ENCODE results near the gene SGF29.
"Not testable (repeated sequence)": the region's sequence is repeated elsewhere in the genome, so short reads cannot be mapped to it uniquely, and the experiment has no call there.

SGF29 gene

DNA sequence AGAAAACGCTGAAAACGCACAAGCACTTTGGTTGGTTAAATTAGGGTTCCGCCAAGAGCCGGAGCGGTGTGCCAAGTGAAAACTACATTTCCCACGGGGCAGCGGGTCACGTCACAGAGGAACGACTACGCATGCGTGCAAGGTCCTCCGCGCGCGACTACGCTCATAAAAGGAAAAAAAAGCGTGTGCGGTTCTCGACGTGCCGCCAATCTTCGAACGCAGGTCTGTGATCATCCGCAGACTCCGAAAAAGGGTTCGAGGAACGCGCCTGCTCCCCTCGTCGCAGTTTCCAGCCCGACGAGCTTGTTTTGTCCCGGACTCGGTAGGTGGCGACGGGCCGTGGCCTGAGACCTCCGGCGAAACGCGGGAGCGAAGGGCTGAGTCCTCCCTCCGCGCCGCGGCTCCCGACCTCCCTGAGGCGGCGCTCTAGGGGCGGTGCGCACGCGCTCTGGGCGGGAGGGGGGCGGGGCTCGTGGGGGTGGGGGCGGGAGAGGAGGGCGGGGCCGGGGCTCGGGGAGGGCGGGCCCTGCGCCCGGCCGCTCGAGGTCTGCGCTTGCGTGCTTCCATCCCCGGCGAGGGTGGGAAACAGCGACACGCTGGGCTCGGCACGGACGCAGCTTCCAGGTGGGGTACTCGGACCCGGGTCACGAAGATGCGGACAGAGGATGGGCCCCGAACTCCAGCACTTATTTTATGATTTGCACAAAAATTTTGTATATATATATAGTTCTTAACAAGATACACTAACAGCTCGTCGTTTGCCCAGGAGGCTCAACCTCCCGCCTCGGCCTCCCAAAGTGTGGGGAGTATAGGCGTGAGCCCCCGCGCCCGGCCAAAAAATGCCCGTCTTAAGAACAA lies at the start of gene SGF29:
TSS of gene SGF29 (plus strand) at position 145 of the 858 bp plus-strand sequence. CDS start 27,150 bp downstream, outside the sequence.
- DNase-seq (ENCODE audit: low read depth): peak; percentile 82

DNA sequence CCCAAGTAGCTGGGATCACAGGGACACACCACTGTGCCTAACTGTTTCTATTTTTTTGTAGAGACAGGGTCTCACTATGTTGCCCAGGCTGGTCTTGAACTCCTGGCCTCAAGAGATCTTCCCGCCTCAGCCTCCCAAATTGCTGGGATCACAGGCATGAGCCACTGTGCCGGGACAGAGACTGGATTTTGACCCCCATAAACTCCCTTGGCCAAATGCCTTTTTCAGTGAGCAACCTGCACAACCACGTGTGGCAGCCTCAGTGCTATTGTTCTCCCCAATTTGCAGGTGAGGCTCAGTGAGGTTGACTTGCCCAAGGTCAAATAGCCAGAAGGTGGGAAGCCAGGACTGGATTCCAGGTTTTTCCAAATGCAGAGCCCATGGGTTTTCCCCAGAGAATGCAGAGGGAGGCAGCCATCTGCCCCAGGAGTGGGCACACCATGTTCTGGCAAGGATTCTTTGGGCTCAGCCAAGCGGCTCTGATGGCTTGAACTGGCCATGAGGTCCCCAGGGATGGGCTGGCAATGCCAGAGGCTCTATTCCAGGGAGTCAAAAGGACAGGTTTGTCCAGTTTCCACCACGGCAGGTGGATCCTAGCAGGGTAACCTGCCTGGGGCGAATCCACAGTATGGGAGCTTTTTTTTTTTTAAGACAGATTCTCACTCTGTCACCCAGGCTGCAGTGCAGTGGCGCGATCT lies 48.9 kb upstream of the SGF29 start:
- no peak for DNase-seq (ENCODE audit: low read depth)

DNA sequence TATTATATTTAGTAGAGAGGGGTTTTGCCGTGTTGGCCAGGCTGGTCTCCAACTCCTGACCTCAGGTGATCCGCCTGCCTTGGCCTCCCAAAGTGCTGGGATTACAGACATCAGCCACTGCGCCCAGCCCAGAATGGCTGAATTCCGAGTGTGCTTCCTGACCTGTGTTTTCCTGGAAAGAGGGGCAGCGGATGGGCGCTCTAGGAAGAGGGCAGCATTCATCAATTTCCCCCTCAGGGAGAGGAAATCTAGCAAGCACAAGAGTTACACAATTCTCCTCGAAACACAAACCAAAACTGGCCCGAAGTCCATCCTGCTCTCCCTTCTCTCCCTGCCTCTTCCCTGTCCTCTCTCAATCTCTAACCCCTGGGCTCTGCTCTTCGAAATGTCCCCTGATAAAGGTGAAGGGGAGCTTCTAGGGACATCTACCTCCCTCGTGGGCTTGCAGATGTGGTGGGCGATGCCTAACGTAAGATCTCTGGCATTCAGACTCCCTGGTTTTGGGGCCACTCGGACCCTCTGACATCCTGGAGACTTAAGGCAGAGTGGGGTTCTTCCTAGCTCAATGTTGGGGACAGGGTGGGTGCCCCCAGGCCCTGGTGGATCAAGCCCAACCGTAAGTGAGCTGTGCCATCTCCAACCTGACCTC lies 48.1 kb upstream of the SGF29 start:
- DNase-seq (ENCODE audit: low read depth): no peak

DNA sequence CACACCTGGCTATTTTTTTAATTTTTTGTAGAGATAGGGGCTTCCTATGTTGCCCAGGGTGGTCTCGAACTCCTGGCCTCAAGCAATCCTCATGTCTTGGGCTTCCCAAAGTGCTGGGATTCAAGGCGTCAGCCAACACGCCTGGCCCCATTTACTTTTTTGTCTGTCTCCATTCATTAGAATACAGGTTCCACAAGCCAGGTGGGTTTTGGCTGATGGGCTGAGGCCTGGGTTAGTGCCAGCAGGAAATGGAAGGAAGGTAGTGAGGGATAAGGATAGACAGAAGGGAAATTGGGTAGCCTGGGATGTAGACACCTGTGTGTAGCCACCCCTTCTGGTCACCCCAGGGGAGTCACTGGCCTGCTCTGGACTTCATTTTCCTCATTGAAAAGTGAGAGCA lies 42.7 kb upstream of the SGF29 start:
- no peak for DNase-seq (ENCODE audit: low read depth)

DNA sequence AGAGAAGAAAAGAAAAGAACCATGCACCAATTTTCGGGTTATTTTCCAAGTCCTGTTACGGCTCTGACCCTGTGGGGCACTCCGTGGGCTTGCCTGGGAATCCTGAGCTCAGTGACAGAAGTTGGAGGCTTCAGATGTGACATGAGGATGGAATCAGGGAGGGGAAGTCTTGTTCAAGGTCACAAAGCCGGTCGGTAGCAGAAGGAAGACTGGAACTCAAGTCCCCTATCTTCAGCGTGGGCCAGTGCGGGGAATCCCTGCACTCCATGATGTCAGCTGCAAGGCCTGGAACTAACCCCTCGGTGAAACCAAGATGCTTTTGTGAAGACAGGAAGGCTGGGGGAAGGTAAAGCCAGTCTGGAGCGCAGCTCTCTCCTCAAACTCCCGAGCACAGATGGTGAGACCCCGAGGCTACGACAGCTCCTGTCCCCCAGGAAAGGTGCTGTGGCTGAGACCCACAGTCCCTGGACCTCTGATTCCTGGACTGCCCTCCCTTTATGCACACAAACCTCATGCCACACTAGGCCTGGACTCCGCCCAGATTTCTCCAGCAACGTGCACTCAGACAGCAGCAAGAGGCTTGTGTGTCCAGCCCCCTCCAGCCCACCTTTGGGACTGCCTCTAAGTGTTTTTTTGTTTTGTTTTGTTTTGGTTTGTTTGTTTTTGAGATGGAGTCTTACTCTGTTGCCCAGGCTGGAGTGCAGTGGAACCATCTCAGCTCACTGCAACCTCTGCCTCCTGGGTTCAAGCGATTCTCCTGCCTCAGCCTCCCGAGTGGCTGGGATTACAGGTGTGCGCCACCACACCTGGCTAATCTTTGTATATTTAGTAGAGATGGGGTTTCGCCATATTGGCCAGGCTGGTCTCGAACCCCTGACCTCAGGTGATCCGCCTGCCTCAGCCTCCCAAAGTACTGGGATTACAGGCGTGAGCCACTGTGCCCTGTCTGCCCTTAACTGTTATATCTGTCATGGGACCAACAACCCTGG lies 41.6 kb upstream of the SGF29 start:
- no peak for DNase-seq (ENCODE audit: low read depth)

DNA sequence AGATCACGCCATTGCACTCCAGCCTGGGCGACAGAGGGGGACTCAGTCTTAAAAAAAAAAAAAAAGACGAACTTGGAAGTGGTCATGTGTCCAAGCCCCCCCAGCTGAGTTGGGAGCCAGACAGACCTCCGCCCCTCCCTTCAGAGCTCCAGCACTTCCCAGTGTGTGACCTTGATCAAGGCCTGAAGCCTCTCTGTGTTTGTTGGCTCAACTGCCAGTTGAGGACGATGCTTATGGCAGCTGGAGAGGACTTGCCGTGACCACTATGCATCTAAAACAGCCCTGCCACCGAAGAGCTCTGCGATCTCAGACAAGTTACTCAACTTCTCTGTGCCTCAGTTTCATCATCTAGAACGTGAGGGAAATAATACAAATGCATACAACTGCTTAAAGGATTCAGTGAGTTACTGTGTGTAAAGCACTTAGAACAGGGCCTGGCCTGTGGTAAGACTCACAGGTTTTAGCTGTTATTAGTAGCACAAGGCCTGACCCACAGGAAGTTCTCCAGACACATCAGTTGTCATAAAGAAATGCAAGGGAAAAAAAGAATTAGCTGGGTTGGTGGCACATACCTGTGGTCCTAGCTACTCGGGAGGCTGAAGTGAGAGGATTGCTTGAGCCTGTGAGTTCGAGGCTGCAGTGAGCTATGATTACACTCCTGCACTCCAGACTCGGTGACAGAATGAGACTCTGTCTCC lies 40.1 kb upstream of the SGF29 start:
- DNase-seq (ENCODE audit: low read depth): no peak

DNA sequence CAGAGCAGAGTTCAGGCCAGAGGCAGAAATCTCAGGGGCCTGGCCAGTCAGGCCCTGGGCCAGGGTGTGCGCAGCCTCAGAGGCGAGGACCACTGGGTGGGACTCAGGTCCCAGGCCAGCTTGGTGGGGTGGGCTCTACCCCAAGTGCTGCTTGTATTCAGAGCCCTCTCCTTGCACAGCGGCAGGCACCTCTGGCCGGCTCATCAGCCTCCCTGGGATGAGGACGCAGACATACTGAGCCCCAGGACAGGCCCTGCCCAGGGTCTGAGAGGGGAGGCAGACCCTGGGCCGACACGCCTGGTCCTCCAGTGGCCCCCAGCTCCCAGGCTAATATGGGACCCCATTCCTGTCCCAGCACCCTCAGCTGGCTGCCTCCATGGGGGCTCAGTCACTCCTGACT lies 39.5 kb upstream of the SGF29 start:
- no peak for DNase-seq (ENCODE audit: low read depth)

DNA sequence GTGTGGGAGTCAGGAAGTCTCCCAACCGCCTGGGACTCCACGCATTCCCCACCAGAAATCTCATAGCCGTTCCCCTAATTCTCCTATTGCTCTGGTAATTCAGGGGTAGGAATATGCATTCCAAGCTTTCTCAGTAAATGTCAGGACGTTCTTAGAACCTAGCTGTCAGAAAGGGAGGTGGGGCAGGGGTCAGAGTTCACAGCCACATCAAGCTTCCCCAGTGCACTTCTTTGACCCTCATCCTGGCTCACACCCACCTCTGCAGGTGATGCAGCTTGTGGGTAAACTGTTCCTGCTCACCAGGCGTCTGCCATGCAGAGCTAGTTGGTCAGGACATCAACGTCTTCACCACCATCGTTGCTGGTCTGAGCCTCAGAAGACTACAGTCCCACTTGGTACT lies 33.0 kb upstream of the SGF29 start:
- no peak for DNase-seq (ENCODE audit: low read depth)

DNA sequence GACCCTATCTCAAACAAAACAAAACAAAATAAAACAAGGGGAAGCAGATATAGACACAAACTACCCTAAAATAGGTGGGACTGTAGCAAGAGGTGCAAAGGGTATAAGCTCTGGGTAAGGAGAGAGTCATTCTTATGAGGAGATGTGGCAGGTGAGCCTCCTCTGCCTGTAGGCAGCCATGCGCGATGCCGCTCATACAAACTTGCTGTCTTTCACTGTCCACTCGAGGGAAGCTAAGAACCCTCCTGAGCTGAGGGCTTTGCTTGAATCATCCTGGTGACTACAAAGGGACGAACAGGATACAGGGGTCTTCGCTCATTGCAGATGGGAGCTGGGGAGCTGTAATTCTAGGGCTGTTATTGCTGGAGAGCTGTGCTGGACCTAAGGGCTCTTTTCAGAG lies 32.3 kb upstream of the SGF29 start:
- DNase-seq (ENCODE audit: low read depth): no peak

DNA sequence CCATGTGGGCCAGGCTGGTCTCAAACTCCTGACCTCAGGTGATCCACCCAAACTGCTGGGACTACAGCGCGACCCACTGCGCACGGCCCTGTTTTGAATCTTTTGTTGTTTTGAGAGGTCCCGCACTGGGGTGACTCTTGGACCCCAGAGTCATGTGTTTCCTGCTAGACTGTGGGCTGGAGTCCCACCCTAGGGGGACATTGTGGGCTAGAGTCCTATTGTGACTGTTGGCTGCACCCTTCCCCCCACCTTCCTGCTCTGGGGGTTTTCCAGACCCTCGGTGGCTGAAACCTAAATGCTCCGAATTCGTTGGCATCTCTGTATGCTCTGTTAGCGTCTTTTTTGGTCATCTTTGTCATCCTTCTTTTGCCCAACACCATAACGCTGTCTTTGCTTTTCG lies 30.9 kb upstream of the SGF29 start:
- DNase-seq (ENCODE audit: low read depth): no peak

DNA sequence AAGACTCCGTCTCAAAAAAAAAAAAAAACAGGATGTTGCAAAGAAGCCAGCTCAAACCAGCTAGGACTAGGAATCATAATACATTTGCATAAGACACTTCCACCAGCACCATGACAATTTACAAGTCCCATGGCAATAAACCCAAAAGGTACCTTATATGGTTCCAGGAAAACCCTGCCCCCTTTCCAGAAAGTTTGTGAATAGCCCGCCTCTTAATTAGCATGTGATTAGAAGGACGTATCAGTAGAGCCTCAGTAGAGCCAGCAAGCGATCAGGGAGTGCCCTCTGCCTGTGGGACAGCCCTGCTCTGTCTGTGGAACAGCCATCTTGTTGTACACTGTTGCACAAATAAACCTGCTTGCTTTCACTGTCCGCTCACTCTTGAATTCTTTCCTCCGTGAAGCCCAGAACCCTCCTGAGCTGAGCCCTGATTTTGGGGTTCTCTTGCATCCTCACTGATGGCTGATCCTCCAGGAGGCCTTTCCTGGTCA lies 29.0 kb upstream of the SGF29 start:
- no peak for DNase-seq (ENCODE audit: low read depth)

DNA sequence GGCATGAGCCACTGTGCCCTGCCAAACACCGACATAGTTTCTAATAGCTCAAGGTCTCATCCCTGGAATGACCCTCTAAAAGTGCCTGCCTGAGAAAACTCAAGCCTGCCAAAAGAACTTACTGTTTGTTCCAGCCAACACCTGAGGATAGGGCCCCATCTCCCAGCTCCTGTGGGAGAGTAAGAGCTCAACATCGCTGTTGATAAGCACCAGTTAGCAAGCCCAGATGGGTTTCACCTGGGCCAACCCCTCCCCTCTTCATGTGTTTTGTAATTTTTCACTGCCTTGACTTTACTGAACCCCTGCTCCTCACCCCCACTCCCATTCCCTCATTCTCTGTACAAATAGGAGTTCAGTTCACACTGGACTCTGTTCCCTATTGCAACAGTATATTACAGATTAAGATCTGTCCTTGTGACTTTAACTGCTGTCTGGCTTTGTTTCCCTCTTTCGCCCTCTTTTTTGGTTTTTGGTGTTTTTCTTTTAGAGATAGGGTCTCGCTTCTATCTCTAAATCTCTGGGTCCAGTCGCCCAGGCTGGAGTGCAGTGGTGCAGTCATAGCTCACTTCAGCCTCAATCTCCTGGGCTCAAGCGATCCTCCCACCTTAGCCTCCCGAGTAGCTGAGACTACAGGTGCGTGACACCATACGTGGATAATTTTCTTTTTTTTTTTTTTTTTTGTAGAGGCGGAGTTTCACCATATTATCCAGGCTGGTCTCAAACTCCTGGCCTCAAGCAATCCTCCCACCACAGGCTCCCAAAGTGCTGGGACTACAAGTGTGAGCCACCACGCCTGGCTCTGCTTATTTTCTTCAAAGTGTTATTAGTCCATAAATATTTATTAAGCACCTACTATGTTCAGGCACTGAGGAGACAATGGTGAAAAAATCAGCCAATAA lies 27.3 kb upstream of the SGF29 start:
- DNase-seq (ENCODE audit: low read depth): no peak

DNA sequence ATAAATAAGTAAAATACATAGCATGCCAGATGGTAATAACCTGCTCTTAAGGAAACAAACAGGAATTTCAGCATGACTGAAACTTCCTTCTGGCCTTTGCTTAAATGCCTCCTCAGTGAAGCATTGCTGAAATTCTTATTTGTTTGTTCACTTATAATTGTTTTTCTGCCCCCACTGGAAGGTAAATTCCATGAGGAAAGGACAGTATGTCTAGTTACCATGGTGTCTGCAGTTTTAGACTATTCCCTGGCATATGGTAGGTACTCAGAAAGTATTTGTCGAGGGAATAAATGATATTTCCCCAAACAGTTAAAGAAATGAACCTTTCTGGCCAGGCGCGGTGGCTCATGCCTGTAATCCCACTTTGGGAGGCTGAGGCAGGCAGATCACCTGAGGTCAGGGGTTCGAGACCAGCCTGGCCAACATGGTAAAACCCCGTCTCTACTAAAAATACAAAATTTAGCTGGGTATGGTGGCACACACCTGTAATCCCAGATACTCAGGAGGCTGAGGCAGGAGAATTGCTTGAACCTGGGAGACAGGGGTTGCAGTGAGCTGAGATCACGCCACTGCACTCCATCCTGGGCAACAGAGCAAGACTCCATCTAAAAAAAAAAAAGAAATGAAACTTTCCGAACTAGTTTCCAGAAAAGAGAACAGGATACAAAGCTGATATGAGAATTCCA lies 26.5 kb upstream of the SGF29 start:
- DNase-seq (ENCODE audit: low read depth): not testable (repeated sequence)

DNA sequence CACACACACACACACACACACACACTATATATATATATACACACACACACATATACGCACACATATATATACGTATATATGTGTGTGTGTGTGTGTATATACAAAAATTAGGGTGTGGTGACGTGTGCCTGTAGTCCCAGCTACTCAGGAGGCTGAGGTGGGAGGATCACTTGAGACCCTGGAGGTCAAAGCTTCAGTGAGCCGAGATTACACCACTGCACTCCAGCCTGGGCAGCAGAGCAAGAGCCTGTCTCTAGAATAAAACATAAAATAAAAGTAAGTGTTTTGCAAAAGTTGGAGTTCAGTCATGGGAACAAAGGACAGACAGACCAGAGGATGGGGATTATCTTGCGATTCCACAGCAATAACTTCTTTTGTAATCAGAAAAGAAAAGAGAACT lies 25.7 kb upstream of the SGF29 start:
- DNase-seq (ENCODE audit: low read depth): no peak

DNA sequence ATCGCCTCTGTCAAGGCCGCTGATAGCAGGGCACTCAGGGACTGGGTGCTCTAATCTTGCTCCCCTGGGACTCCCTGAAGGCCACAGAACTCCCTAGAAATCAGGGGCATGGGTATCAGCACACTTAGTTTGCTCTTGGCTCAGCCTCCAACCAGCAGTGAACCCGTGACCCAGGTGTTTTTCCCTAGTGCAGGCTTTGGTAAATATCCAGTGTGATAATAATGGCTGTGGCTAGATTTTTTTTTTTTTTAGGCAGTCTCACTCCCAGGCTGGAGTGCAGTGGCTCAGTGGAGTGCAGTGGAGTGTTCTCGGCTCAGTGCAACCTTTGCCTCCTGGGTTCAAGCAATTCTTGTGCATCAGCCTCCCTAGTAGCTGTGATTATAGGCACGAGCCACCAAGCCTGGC lies 25.3 kb upstream of the SGF29 start:
- DNase-seq (ENCODE audit: low read depth): no peak

DNA sequence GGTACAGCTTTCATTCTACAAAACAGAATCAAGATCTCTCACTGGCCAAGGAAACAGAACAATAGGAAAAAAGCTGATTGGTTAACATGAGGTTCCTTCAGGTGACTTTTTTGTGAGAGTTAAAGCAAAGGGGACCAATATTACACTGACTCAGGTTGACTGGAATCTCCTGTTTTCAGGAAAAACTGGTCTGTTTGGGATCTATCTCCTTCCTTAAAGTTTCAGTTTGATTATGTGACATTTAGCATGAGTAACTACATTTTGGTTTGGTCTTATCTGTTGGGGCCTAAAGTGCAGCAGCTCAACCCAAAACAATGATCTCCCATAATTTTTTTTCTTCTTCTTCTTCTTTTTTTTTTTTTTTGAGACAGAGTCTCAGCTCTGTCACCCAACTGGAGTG lies 24.6 kb upstream of the SGF29 start:
- no peak for DNase-seq (ENCODE audit: low read depth)

DNA sequence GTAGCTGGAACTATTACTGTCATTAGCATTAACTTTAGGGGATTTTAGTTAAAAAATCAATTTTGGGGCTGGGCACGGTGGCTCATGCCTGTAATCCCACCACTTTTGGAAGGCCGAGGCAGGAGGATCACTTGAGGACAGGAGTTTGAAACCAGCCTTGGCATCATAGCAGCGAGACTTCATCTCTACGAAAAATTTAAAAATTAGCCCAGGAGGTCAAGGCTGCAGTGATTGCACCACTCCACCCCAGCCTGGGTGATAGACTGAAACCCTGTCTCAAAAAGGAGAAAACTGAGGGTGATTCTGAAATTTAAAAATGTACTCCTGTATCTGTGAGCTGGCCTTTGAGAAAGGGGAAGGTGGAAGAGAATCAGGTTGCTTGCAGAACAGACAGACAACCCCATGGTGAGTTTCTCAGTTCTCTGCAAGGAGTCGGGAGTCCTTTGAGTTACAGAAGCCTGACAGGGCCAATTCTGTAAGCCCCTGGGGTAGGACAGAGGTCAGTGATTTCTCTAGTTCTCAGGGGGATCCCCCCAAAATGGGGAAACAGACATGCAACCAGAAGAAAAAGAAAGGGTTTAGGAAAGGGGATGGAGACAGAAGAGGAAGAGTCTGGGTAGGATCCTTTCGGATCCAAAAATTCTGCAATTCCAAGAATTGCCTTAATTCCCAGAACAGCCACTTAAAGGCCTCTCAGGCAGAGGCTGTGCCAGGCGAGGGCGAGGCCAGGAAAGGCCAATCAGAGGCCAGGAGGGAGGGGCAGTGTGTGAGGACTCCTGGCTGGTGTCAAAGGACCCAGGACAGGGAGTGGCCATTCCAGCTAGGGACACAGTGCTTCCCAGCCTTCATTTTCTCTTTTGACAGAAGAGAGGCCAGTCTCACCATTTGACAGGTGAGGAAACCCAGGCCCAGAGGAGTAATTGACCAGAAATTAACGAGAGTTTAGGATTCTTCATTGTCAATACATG lies 21.7 kb upstream of the SGF29 start:
- no peak for DNase-seq (ENCODE audit: low read depth)

Data from stimulated activated CD8-positive, alpha-beta memory T cell treated with anti-CD3 and anti-CD28 coated beads, Interleukin-15, amount 100 ng/mL, for 1 hour (primary cell).